GM18505 (cell line): Measurements from ENCODE around the gene LMBRD2.

Experiments
- ATAC-seq: cut with Tn5 transposase; IDR thresholded peaks from one replicate; pipeline ENCODE4 v1.9.1; 2021; ENCODE audit not compliant: unreplicated experiment
- POLR2A ChIP-seq: IDR thresholded peaks from 4 replicates; pipeline ENCODE4 v1.6.1; 2011; ENCODE audit warnings: borderline replicate concordance; ENCODE audit not compliant: insufficient read depth, insufficient read length; ENCODE audit errors: extremely low read depth

Gene LMBRD2

DNA sequence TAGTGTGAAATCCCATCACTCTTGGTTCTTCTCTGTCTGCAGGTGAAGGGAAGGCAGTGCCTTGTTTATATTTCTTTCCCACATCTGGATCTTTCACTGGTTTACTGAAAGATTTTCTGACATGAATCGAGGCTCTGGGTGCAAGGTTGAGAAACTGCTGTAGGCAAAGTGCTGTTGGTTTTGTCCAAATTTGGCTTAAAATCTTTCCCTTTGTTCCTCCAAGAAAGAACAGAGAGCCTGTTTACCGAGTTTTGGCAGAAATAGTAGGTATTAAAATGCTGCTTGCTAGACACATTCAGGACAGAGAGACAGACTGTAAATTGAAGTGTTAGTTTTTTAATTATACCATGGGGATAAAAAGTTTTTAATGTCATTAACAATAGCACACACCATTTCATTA is 21.7 kb upstream of the LMBRD2 start:
- TF ChIP-seq POLR2A = no peak
- no peak for ATAC-seq

GRCh38 chr5:36172599-36172998 is 20.9 kb upstream of the LMBRD2 start:
- TF ChIP-seq POLR2A = no peak
- no peak for ATAC-seq

DNA sequence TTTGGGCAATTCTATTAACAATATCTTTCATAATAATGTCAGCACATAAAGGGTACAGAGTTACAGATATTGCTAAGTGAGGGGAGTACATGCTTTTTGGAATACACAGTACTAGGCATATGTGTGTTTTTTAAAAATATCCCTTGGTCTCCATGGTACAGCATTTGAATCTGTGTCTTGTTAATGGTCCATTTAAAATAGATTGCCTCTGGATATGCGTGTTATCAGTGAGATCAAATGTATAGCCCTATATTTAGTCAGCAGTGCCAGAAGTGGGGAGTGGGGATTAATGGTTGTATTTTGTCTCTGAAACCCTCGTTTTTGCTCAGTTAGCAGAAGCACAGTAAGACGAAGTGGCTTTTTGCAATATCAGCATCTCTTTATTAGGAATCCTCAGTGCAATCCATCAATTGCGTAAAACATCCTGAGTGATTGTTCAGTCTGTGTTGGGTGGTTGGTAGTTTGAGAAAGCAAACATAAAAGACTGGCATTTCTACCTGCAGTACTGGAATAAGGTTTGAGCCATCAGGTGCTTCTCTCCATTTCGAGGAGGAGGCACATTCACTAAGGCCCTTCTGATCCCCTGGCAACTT is 19.2 kb upstream of the LMBRD2 start:
- ATAC-seq = no peak
- no peak for TF ChIP-seq POLR2A

DNA sequence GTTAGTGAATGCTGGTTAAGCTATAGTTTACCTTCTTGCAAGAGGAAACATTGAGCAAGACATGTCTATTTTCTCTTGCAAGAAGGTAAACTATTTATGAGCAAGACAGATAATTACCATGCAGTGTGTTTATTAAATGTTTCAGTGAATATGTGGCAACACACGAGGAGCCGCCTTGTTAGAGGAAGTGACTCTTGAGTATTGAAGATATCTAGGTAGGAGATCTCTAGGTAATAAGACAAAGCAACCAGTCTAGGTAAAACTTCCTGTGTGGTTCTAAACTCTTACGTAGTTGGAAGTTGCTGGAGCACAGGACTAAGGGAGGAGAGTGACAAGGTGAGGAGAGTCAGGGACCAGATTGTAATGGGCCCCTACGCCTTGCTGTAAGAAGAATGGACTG is 17.1 kb upstream of the LMBRD2 start:
- no peak for ATAC-seq
- TF ChIP-seq POLR2A = no peak

DNA sequence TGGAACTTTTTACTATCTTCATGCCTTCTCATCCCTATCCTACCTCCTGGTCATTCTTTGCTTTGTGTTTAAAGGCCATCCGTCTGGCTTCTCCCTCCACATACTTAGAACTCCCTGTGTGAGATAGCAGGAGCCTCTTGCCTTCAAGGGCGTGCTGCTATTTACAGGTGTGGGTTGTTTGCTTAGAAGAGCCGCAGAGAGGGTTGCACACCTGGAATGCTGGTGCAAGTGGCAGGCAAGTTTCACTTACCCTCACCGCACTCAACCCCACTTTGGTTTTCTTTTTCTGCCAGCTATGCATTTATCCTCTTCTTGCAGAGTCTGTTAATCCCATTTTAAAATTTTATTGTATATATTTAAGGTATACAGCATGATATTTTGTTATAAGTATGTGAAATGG is 12.8 kb upstream of the LMBRD2 start:
- no peak for ATAC-seq
- TF ChIP-seq POLR2A = no peak

DNA sequence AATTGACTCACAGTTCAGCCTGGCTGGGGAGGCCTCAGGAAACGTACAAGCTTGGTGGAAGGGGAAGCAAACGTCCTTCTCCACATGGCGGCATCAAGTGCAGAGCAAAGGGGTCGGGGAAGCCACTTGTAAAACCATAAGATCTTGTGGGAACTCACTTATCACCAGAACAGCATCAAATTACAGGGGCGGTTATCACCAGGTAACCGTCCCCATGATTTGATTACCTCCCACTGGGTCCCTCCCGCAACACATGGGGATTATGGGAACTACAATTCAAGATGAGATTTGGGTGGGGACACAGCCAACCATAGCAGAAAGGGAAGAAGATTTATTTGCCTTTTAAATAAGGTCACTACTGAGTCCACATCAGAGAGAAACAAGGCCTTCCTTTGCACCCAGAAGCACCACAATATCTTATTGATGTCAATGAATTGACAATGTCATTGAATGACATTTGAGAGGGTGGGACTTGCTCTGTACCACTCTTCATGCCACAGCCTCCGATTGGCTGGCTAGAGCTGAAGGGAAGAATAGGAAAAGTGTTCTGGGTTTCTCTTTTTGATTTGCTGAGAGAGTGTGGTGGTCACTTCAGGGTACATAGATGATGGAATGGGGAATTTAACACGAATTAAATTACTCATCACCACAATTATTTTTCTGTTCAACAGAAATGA is 11.3 kb upstream of the LMBRD2 start:
- no peak for TF ChIP-seq POLR2A
- ATAC-seq = no peak

DNA sequence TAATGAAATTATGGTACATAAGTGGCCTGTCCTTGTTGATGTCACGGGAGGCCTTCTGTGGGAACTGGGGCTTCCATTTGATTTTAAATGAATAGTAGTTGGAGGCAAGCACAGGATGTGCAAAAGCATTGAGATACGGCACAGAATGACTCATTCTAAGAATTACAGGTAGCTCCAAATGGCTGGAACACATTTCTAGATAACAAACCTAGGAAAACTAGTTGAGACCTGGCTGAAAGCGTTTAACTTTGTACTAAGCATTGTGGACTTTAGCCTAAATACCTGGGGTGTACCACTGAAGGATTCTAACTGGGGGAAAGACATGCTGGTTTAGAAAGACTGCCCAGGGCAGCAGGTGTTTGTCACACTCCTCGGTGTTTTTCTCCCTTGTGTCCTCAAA is 9.7 kb upstream of the LMBRD2 start:
- TF ChIP-seq POLR2A = no peak
- ATAC-seq = no peak

DNA sequence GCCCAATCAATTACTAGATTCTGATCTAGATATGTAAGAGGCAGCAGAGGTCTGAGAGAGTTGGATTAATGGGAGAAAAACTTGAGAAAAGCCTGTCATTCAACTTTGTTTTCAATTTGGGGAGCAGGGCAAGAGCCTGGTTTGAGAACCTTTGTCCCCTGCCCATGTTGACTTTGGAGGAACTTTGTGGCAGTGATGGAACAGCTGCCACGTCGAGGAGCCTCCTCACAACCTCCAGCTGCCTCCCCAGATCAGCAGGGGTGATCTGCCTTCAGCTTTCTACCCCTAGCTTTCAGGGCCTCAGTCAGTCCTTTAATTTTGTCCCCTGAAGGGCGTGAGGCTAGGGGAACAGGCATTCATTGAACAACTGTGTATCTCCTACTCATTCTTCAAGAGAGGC is 8.9 kb upstream of the LMBRD2 start:
- ATAC-seq = no peak
- no peak for TF ChIP-seq POLR2A

GRCh38 chr5:36158144-36158543 is 6.5 kb upstream of the LMBRD2 start:
- no peak for TF ChIP-seq POLR2A
- no peak for ATAC-seq

- no peak for TF ChIP-seq POLR2A
- ATAC-seq = no peak
These were observed 4.9 kb upstream of the LMBRD2 start for GRCh38 chr5:36156619-36157018.

- TF ChIP-seq POLR2A = no peak
- ATAC-seq = no peak
These were observed 4.5 kb upstream of the LMBRD2 start for GRCh38 chr5:36156121-36156601.

GRCh38 chr5:36155291-36155690 is 3.6 kb upstream of the LMBRD2 start:
- ATAC-seq = no peak
- no peak for TF ChIP-seq POLR2A

DNA sequence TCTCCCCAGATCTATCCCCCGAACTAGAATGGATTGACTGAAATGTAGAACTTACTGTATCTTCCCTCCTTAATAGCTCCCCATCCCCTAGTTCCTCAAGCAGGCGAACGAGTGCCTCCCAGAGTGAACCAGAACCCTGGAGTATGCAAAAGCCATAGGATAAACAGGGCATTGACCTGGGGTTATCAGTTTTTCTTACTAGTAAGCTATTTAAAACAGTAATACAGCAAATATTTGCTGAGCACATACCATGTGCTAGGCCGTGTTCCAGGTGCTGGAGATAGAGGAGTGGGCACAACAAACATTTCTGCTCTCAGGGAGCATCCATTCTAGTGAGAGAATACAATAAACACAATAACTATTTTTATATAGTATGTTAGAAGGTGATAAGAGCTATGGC is 2.0 kb upstream of the LMBRD2 start:
- ATAC-seq = no peak
- TF ChIP-seq POLR2A = no peak

DNA sequence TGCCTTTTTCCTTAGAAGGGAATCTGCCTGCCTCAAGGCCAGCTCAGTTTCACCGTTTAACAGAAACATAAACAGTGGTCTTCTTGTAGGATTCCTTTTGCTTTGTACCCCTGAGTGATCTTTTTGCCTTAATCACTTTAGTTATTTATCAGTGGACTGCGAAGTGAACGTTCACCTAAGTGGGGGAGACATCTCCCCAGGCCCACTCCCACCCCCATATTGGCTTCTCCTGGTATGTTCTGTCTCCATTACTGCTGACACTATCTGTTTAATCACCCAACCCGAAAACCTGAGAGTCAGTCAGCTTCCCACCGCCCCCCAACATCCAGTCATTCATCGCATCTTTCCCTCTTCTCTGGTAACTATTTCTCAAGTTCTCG is 1.6 kb upstream of the LMBRD2 start:
- ATAC-seq = no peak
- no peak for TF ChIP-seq POLR2A

DNA sequence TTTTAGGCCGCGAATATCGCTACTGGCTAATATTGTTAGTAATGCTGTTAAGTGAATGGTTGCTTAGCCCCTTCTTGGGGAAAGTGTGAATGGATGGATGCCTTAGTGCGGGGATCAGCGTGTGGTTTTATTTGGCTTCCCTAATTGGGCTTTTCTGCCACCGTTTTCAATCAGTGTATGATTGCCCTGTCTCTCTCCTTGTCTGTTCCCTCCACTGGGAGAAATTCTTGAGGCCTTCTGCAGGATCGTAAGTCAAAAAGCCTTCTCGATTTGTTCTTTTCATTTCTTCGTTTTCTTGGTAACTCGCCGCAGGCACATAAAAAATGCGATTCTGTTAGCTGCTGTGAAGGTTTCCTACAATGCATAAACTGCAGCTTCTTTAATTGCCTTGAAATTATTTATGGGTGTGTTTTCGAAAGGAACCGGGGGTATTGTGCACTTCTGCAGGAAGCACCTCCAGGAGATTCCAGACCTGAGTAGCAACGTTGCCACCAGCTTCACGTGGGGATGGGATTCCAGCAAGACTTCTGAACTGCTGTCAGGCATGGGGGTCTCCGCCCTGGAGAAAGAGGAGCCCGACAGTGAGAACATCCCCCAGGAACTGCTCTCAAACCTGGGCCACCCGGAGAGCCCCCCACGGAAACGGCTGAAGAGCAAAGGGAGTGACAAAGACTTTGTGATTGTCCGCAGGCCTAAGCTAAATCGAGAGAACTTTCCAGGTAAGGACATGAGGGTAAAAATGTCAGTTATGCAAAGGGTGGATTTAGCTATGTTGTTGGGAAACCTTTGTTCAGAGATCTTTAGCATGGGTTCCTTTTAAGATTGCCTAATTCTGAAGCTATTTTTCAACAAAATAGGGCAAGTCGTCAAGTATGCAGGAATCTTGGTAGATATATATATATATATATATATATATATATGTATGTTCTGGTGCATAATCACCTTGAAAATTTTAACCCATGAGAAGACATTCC is 924 bp upstream of the LMBRD2 start:
- ATAC-seq = peak; percentile 4

More for the DNA sequence above, 924 bp upstream of the LMBRD2 start:
- no peak for TF ChIP-seq POLR2A
